ENCODE measurements around the gene DENND2A.
"Not testable (repeated sequence)": the region's sequence is repeated elsewhere in the genome, so short reads cannot be mapped to it uniquely, and the experiment has no call there.

DENND2A gene

DNA sequence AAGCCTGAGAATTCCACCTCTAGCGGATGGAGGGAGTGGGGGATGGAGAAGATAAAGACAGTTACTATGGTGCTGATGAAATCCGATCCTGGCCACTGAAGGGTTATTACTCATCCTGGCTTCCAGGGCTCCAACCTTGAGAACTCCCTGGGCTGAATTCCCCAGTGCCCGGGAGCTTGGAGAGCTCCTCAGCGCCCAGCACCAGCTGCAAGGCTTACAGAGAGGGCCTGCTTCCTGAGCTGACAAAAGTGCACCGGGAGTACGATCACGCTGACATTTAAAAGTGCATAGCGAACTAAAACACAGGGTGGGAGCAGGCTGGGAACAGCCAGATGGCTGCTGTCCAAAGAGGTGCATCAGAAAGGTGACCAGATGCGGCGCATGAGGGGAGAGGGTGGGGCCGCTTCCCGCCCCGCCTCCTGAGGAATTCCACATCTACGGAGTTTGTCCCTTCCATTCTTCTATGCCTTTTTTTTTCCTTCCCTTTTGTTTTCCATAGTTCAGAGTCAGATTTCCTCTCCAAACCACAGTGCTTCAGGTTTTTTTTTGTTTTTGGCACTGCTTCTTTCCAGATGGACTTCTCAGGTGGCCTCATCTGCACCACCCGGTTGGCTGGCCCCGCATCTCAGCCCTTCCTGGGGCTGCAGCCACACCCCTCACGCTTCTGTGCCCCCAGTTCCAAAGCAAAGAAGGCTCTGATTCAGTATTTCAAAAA, 98.9 kb downstream of the DENND2A start:
- Histone ChIP-seq H3K79me2 (ENCODE audit: control insufficient read depth, insufficient read depth, low read length, unreplicated experiment) (no peaks in the 10 kb centered on the region), H2AFZ (ENCODE audit: low read length, unreplicated experiment) (peak overlapping the region; percentile 17), H3K36me3 (ENCODE audit: insufficient read depth, low read length) (no peaks in the 10 kb centered on the region), H3K27ac (ENCODE audit: low read depth, low read length) (peak overlapping the region; percentile 69), H3K27me3 (ENCODE audit: insufficient read depth, low read length) (no peaks in the 10 kb centered on the region), H3K4me3 (ENCODE audit: low read depth, low read length) (peak overlapping the region; percentile 54), H3K4me1 (ENCODE audit: control insufficient read depth, insufficient read depth, low read length, unreplicated experiment) (peaks cover 13% of the 10 kb centered on the region)

DNA sequence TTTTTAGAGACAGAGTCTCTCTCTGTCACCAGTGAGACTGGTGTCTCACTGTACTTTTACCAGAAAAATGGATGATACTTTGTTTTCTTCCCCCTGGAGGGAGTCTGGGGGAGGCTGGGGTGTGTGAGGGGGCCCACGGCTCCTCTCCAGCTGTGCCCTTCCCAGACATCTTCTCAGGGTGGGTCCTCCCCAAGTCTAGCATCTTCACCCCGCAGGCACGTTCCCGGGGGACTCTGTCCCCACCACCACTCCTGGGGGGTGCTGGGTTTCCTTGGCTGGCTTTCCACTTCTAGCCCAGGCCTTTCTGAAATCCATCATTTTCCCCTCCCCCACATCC, 99.5 kb downstream of the DENND2A start:
- no peaks in the 10 kb centered on the region for H3K36me3 ChIP-seq (ENCODE audit: insufficient read depth, low read length)
- H3K27ac ChIP-seq (ENCODE audit: low read depth, low read length), result peak overlapping the region; percentile 69
- H3K4me3 ChIP-seq (ENCODE audit: low read depth, low read length), result no peak overlapping the region; the same call in 1 of the 2 replicates
- H3K4me1 ChIP-seq (ENCODE audit: control insufficient read depth, insufficient read depth, low read length, unreplicated experiment), result peaks cover 13% of the 10 kb centered on the region
- no peaks in the 10 kb centered on the region for H3K79me2 ChIP-seq (ENCODE audit: control insufficient read depth, insufficient read depth, low read length, unreplicated experiment)
- H2AFZ ChIP-seq (ENCODE audit: low read length, unreplicated experiment), result peak overlapping the region; percentile 17
- H3K27me3 ChIP-seq (ENCODE audit: insufficient read depth, low read length), result no peaks in the 10 kb centered on the region

DNA sequence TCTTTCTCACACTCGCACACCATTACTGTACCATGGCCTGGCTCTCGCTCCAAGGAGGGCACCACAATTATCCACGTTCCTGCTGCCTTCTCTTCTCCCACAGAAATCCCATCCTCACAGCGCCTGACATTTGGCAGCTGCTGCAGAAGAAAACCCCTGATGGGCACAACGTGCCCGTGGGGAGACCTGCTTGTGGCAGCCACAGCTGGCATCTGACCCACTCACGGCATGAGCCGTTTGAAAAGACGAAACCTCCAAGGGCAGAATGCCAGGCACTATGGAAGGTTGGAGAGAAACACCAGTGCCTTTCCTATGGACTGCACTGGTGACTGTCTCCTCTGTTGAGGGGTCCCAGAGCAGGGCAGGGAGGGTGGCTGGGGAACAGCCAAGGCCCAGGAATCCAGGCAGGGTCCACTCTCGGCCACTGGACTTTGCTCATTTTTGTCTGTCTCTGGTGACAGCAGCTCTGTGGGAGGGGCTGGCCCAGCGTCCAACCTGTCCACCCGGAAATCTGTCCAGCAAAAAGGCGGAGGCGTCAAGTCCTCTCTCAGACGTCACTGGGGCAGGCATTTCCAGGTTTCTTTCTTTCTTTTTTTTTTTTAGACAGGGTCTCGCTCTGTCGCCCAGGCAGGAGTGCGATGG, 100.4 kb downstream of the DENND2A start:
- Histone ChIP-seq H2AFZ (ENCODE audit: low read length, unreplicated experiment) (no peak overlapping the region), H3K36me3 (ENCODE audit: insufficient read depth, low read length) (no peaks in the 10 kb centered on the region), H3K79me2 (ENCODE audit: control insufficient read depth, insufficient read depth, low read length, unreplicated experiment) (no peaks in the 10 kb centered on the region), H3K27ac (ENCODE audit: low read depth, low read length) (no peak overlapping the region), H3K4me1 (ENCODE audit: control insufficient read depth, insufficient read depth, low read length, unreplicated experiment) (peaks cover 13% of the 10 kb centered on the region), H3K27me3 (ENCODE audit: insufficient read depth, low read length) (no peaks in the 10 kb centered on the region), H3K4me3 (ENCODE audit: low read depth, low read length) (no peak overlapping the region)

DNA sequence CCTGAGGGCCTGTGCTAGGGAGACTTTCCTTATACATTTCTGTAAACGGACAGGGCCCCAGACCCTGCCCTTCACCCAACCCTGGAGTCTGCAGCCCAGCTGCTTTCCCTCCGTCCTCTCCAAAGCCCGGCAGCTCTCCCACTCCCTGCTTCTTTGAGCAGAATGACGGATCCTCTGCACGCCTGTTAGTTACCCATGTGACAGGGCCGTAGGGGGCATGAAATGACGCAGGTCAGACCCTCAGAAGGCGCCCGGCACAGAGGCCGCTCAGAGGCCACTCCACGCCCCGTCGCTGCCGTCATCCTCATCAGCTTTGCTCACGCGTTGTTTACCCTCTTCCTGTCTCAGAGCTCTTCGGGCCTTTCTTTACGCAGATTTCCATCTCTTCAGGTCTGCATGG, 101.2 kb downstream of the DENND2A start:
- Histone ChIP-seq H3K36me3 (ENCODE audit: insufficient read depth, low read length) (no peaks in the 10 kb centered on the region), H3K27me3 (ENCODE audit: insufficient read depth, low read length) (no peaks in the 10 kb centered on the region)

DNA sequence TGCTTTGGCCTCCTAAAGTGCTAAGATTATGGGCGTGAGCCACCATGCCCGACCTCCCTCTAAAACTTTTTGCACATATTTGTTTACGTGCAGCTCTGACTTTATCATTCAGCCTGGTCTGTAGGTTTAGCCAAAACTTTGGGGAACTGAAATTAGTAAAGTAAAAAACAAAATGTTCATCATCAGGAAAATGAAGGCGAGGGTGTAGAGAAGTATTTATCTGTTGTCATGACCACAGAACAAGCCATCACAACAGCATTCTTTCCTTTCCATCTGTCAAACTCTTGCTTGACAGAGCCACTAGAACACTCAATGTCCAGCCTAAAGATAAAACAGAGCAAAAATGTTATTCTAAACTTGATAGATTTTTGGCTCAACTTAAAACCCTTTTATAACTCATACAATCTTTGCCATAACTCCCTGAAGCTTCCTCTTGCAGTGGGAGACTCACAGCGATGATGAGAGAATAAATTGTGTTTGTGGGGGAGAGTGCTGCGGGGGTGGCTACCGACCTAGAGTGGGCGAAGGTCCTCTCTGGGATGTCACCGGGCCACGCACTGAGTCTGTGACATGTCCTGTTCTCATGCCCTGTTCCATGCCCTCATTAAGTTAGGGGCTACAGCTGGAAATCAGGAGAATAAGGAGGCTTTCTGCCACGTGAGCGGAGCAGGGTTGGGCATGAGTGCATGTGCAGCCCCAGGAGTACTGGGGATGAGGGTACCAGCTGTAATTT, 102.7 kb downstream of the DENND2A start:
- no peaks in the 10 kb centered on the region for H3K27me3 ChIP-seq (ENCODE audit: insufficient read depth, low read length)
- no peaks in the 10 kb centered on the region for H3K36me3 ChIP-seq (ENCODE audit: insufficient read depth, low read length)
- H3K79me2 ChIP-seq (ENCODE audit: control insufficient read depth, insufficient read depth, low read length, unreplicated experiment), result no peaks in the 10 kb centered on the region
- H3K4me3 ChIP-seq (ENCODE audit: low read depth, low read length), result no peak overlapping the region
- no peak overlapping the region for H3K27ac ChIP-seq (ENCODE audit: low read depth, low read length)
- H2AFZ ChIP-seq (ENCODE audit: low read length, unreplicated experiment), result no peak overlapping the region
- H3K4me1 ChIP-seq (ENCODE audit: control insufficient read depth, insufficient read depth, low read length, unreplicated experiment), result peaks cover 13% of the 10 kb centered on the region

More for the DNA sequence above, 101.2 kb downstream of the DENND2A start:
- no peaks in the 10 kb centered on the region for H3K79me2 ChIP-seq (ENCODE audit: control insufficient read depth, insufficient read depth, low read length, unreplicated experiment)
- H3K4me3 ChIP-seq (ENCODE audit: low read depth, low read length), result no peak overlapping the region
- H2AFZ ChIP-seq (ENCODE audit: low read length, unreplicated experiment), result no peak overlapping the region
- H3K27ac ChIP-seq (ENCODE audit: low read depth, low read length), result no peak overlapping the region
- H3K4me1 ChIP-seq (ENCODE audit: control insufficient read depth, insufficient read depth, low read length, unreplicated experiment), result peaks cover 13% of the 10 kb centered on the region

DNA sequence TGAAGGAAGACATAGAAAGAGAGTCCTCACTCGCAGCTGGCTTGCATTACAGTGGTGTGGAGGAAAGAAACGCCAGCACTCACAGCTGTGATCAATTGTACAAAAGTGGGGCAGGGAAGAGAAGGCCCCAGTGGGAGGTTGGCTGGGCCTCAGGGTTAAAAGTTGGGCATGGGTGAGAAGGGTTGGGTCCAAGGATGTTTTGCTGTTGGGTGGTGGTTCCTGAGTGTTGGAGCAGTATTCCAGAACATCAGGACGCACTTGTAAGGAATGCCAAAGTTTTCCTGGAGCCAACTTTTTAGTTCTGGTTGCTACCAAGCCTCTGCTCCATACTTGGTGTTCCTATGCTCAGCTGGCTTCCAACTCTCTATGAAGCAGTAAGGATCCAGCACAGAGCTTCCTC, 105.9 kb downstream of the DENND2A start:
- Histone ChIP-seq H3K4me3 (ENCODE audit: low read depth, low read length) (no peak overlapping the region), H2AFZ (ENCODE audit: low read length, unreplicated experiment) (no peak overlapping the region), H3K4me1 (ENCODE audit: control insufficient read depth, insufficient read depth, low read length, unreplicated experiment) (no peaks in the 10 kb centered on the region), H3K36me3 (ENCODE audit: insufficient read depth, low read length) (no peaks in the 10 kb centered on the region), H3K27me3 (ENCODE audit: insufficient read depth, low read length) (peaks cover 4% of the 10 kb centered on the region; the same call in 1 of the 2 replicates), H3K79me2 (ENCODE audit: control insufficient read depth, insufficient read depth, low read length, unreplicated experiment) (no peaks in the 10 kb centered on the region), H3K27ac (ENCODE audit: low read depth, low read length) (no peak overlapping the region)

DNA sequence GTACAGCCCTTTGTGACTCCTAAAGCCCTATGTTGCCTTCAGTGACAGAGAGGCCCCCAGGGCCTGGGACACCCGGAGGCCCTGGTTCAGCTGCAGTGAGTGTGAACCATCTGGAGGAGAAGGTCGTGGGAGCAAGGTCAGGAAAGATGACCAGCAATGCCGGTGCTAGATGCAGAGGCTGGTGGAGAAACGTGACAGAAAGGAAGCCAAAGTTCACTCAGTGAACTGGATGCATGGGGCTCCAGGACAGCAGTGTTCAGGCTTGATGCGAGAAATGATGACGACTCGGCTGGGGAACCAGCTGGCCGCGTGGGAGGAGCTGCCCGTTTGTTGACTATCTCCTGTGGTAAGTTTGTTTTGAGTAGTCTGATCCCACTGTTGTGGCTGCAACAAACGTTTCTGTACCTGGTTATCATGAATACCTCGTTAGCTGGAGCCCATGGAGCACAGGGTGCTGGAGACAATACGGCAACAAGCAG, 107.2 kb downstream of the DENND2A start:
- Histone ChIP-seq H3K36me3 (ENCODE audit: insufficient read depth, low read length) (no peaks in the 10 kb centered on the region), H3K4me3 (ENCODE audit: low read depth, low read length) (no peak overlapping the region), H3K79me2 (ENCODE audit: control insufficient read depth, insufficient read depth, low read length, unreplicated experiment) (no peaks in the 10 kb centered on the region), H3K27me3 (ENCODE audit: insufficient read depth, low read length) (peaks cover 4% of the 10 kb centered on the region; the same call in 1 of the 2 replicates), H3K4me1 (ENCODE audit: control insufficient read depth, insufficient read depth, low read length, unreplicated experiment) (no peaks in the 10 kb centered on the region), H2AFZ (ENCODE audit: low read length, unreplicated experiment) (no peak overlapping the region), H3K27ac (ENCODE audit: low read depth, low read length) (no peak overlapping the region)

DNA sequence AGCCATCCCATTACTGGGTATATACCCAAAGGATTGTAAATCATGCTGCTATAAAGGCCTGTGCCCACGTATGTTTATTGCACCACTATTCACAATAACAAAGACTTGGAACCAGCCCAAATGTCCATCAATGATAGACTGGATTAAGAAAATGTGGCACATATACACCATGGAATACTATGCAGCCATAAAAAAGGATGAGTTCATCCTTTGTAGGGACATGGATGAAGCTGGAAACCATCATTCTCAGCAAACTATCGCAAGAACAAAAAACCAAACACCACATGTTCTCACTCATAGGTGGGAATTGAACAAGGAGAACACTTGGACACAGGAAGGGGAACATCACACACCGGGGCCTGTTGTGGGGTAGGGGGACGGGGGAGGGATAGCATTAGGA, 111.2 kb downstream of the DENND2A start:
- H3K4me3 ChIP-seq (ENCODE audit: low read depth, low read length); H2AFZ ChIP-seq (ENCODE audit: low read length, unreplicated experiment); H3K79me2 ChIP-seq (ENCODE audit: control insufficient read depth, insufficient read depth, low read length, unreplicated experiment); H3K4me1 ChIP-seq (ENCODE audit: control insufficient read depth, insufficient read depth, low read length, unreplicated experiment); H3K27ac ChIP-seq (ENCODE audit: low read depth, low read length); H3K36me3 ChIP-seq (ENCODE audit: insufficient read depth, low read length); H3K27me3 ChIP-seq (ENCODE audit: insufficient read depth, low read length): not testable (repeated sequence)

DNA sequence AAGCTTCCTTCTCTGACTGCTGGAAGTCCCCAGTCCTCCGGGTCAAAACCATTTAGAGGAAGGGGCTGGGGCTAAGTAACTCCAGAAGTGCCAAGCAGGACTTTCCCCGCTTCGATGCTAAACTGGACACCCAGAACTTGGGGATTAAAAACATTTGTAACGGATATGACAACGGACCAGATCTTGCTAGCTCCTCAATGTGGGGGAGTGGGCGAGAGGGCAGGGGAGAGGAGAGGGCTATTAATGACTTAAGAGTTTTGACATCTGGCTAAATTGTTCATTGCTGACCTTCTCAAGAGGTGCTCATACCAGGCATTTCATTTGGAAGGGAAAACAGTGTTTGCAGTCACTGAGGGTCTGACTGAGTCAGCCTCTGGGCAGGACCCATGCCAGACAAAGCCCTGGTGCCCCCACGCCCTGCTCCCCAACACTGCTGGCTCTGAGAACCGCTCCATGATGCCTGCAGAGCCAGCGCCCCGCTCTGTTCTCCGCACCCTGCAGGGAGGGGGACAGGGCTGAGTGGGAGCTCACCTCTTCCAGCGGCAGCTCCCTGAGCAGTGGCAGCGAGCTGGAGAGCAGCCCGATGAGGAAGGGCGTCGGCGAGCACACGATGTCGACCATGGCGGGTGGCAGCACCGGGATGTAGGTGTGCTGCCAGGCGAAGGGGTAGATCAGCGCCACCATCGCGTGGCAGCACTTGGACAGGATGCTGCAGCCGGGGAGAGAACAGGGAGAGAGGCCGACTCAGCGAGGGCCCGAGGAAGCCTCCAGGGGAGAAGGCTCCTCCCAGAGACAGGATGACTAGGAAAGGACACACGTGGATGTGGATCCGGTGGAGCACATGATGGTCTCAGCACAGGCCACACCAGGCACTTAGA, 113.6 kb downstream of the DENND2A start:
- Histone ChIP-seq H3K27ac (ENCODE audit: low read depth, low read length) (no peak overlapping the region), H3K4me3 (ENCODE audit: low read depth, low read length) (no peak overlapping the region), H3K79me2 (ENCODE audit: control insufficient read depth, insufficient read depth, low read length, unreplicated experiment) (no peaks in the 10 kb centered on the region), H3K27me3 (ENCODE audit: insufficient read depth, low read length) (peaks cover under 1% of the 10 kb centered on the region; the same call in 1 of the 2 replicates), H2AFZ (ENCODE audit: low read length, unreplicated experiment) (no peak overlapping the region), H3K36me3 (ENCODE audit: insufficient read depth, low read length) (no peaks in the 10 kb centered on the region), H3K4me1 (ENCODE audit: control insufficient read depth, insufficient read depth, low read length, unreplicated experiment) (no peaks in the 10 kb centered on the region)

DNA sequence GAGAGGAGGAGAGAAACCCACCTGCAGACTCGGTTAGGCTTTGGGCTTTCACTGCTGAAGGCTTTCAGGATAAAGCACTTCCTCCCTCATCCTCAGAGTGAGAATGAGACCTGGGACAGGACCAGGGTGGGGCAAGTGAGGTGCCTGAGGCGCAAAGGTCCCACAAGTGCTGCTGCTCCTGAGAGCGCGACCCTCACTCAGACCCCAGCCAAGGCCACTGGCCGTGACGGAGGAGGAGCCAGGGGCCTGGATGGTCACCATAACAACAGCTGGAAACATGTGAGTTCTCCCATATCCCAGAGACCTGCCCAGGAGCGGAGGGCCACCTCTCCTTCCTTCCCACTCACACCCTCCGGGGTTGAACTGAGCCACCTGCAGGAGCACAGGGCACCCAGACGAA, 114.4 kb downstream of the DENND2A start:
- no peak overlapping the region for H2AFZ ChIP-seq (ENCODE audit: low read length, unreplicated experiment)

More for the DNA sequence above, 114.4 kb downstream of the DENND2A start:
- Histone ChIP-seq H3K36me3 (ENCODE audit: insufficient read depth, low read length) (no peaks in the 10 kb centered on the region), H3K4me1 (ENCODE audit: control insufficient read depth, insufficient read depth, low read length, unreplicated experiment) (no peaks in the 10 kb centered on the region), H3K4me3 (ENCODE audit: low read depth, low read length) (no peak overlapping the region), H3K27me3 (ENCODE audit: insufficient read depth, low read length) (no peaks in the 10 kb centered on the region), H3K27ac (ENCODE audit: low read depth, low read length) (no peak overlapping the region), H3K79me2 (ENCODE audit: control insufficient read depth, insufficient read depth, low read length, unreplicated experiment) (no peaks in the 10 kb centered on the region)
